Heart left ventricle (tissue), 13 donors: ENCODE data around the gene TMEM74B.

Experiments used
- POLR2A ChIP-seq, 2 donors: fragments of 450-650 bp; IDR thresholded peaks; one replicate each; pipeline ENCODE4 v1.6.1; 2017; ENCODE audit warnings: antibody characterized with exemption in 2 of 2, mild to moderate bottlenecking in 2 of 2, moderate library complexity in 2 of 2
- TF ChIP-seq, protein P1 (sequence below), 12 donors: fragments of 200-600 bp; sonication (generic) in 4 of 12; IDR thresholded peaks; one replicate each; pipeline versions ENCODE4 v1.5.0 to v1.8.0; 2018 to 2022; ENCODE audit warnings: antibody characterized with exemption in 12 of 12, mild to moderate bottlenecking in 5 of 12
- donor health status: ischemic (EF 13 %, LVEDD 7.1; RV severe dilation, severe dysfunction).
- donor health status: DM: no; HTN: yes; CAD: no.
- donor health status: DM: no; HTN: no; CAD: no.
- donor health status: ischemic (EF 25% LVEDD 6.9; RV normal size, moderate dysfunction).
- donor health status: ischemic (EF 25% LVEDD 5.7; RV mildly dilated, moderate dysfunction).
- donor health status: ischemic (EF 35%, LVEDD 5.7; RV mildly dilated, moderate dysfunction).
- donor health status: nonischemic (EF 11% LVEDD 7.7; RV severe dilation, severe dysfunction).
- donor health status: DM: yes; HTN: yes; CAD: no.
- donor health status: PGD.
- donor health status: ischemic (EF 29% LVEDD 5.4; RV normal size, mild dysfunction).
- donor health status: nonischemic (EF 23%, LVEDD 6.1; RV moderate dilation, normal function).

DNA sequence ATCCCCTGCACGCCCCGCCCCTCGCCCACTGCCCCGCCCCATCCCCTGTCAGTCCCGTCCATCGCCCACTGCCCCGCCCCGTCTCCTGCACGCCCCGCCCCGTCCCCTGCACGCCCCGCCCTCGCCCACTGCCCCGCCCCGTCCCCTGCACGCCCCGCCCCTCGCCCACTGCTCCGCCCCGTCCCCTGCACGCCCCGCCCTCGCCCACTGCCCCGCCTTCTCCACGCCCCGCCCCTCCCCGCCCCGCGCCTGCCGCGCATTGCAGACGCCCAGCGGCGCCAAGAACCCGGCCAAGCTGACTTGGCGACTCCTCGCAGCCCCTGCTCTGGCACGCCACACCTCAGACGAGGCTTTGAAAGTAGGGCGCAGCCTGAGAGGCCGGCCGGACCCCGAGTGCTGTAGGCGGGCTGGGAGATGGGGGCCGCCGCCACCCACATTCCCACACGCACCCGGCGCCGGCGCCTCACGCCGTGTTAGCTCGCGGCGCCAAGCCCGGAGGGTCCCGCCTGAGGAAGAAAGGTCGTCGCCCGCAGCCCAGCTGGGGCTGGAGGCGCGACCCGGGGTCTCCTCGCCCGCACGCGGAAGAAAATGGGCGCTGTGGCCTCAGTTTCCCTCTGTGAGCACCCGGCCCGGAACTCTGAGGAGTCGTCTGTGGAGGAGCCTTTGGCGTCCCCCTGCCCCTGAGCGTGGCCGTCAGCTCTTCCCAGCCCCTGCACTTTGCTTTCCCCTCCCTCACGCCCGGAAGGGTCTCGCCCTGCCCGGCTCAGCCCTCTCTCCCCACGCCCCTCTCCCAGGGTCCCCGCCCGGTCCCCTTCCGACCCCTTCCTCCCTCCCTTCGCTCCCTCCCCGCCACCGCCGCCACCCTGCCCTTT, 41.2 kb upstream of the TMEM74B start, which contains the start of gene RAD21L1:
- TF ChIP-seq, protein P1, sequence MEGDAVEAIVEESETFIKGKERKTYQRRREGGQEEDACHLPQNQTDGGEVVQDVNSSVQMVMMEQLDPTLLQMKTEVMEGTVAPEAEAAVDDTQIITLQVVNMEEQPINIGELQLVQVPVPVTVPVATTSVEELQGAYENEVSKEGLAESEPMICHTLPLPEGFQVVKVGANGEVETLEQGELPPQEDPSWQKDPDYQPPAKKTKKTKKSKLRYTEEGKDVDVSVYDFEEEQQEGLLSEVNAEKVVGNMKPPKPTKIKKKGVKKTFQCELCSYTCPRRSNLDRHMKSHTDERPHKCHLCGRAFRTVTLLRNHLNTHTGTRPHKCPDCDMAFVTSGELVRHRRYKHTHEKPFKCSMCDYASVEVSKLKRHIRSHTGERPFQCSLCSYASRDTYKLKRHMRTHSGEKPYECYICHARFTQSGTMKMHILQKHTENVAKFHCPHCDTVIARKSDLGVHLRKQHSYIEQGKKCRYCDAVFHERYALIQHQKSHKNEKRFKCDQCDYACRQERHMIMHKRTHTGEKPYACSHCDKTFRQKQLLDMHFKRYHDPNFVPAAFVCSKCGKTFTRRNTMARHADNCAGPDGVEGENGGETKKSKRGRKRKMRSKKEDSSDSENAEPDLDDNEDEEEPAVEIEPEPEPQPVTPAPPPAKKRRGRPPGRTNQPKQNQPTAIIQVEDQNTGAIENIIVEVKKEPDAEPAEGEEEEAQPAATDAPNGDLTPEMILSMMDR (IDR thresholded peaks at IDR 0.05), result no peak
- TF ChIP-seq POLR2A (IDR thresholded peaks at IDR 0.05), result no peak
